ENCODE measurements around the gene LY6G5C. TPM values are rescaled to one million over a fixed set of nuclear protein-coding genes. Genes with fewer than 3 reads are reported as not detected.

The LY6G5C gene
- polyA plus RNA-seq, 1 experiment: 2.0 TPM

DNA sequence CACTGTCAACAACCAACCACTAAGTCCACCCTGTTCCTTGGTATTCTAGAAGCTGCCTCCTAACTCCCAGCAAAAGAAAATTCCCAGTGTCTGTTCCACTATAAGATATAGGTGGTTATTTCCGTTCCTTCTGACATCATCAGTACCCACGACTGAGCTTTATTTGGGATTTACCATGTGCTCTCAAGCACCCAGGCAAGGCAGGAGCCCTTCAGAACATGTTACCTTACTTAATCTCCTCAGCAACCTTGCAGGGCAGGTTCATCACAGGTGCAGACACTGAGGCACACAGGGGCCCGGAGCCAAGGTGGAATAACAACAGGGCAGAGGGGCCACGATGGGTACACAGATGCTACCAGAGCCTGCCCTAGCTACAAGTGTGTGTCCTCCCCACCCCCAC is 11.5 kb upstream of the LY6G5C start:
- ChIA-PET CTCF (interaction anchor here (0.6 kb wide), 1 partner anchor 11 kb away, joined by 3 read pairs; the partner anchor contains the start of gene ABHD16A), POLR2A (no interaction called here)
- Histone ChIP-seq H3K27ac (ENCODE audit: low read depth, low read length) (no peak overlapping the region), H3K4me3 (ENCODE audit: low read depth, low read length) (no peak overlapping the region), H3K27me3 (ENCODE audit: control insufficient read depth, insufficient read depth, low read length) (no peaks in the 10 kb centered on the region), H3K9me3 (ENCODE audit: control insufficient read depth, insufficient read depth, low read length) (no peaks in the 10 kb centered on the region)
- no peak for TF ChIP-seq CTCF (IDR thresholded peaks at IDR 0.05; ENCODE audit: low read depth, low read length)
- no peak for DNase-seq (ENCODE audit: low read depth, low spot score)

- Histone ChIP-seq H3K9me3 (ENCODE audit: control insufficient read depth, insufficient read depth, low read length) (no peaks in the 10 kb centered on the region), H3K4me3 (ENCODE audit: low read depth, low read length) (no peak overlapping the region), H3K27ac (ENCODE audit: low read depth, low read length) (no peak overlapping the region), H3K27me3 (ENCODE audit: control insufficient read depth, insufficient read depth, low read length) (no peaks in the 10 kb centered on the region)
- CTCF ChIA-PET: interaction anchor here (0.6 to 2.4 kb wide), 2 partner anchors 11 to 12 kb away, joined by 3 to 7 read pairs; partner anchors contain the start of genes ABHD16A and LY6G5C
- POLR2A ChIA-PET: no interaction called here
- no peak for TF ChIP-seq CTCF (IDR thresholded peaks at IDR 0.05; ENCODE audit: low read depth, low read length)
- DNase-seq (ENCODE audit: low read depth, low spot score): no peak
These were observed 10.8 kb upstream of the LY6G5C start for GRCh38 chr6:31691564-31692108.

- TF ChIP-seq CTCF (IDR thresholded peaks at IDR 0.05; ENCODE audit: low read depth, low read length): no peak
- Histone ChIP-seq H3K27me3 (ENCODE audit: control insufficient read depth, insufficient read depth, low read length) (no peaks in the 10 kb centered on the region), H3K4me3 (ENCODE audit: low read depth, low read length) (no peak overlapping the region), H3K9me3 (ENCODE audit: control insufficient read depth, insufficient read depth, low read length) (no peaks in the 10 kb centered on the region), H3K27ac (ENCODE audit: low read depth, low read length) (no peak overlapping the region)
- POLR2A ChIA-PET: interaction anchor here (1.2 kb wide), 1 partner anchor 136 kb away, joined by 3 read pairs; the partner anchor contains the start of gene HSPA1B
- no peak for DNase-seq (ENCODE audit: low read depth, low spot score)
- CTCF ChIA-PET: interaction anchor here (0.6 to 2.4 kb wide), 4 partner anchors 9 to 116 kb away, joined by 3 to 7 read pairs (median 4); partner anchors contain the start of genes LSM2, LY6G5B and LY6G5C
These were observed 10.2 kb upstream of the LY6G5C start for GRCh38 chr6:31691078-31691463.

DNA sequence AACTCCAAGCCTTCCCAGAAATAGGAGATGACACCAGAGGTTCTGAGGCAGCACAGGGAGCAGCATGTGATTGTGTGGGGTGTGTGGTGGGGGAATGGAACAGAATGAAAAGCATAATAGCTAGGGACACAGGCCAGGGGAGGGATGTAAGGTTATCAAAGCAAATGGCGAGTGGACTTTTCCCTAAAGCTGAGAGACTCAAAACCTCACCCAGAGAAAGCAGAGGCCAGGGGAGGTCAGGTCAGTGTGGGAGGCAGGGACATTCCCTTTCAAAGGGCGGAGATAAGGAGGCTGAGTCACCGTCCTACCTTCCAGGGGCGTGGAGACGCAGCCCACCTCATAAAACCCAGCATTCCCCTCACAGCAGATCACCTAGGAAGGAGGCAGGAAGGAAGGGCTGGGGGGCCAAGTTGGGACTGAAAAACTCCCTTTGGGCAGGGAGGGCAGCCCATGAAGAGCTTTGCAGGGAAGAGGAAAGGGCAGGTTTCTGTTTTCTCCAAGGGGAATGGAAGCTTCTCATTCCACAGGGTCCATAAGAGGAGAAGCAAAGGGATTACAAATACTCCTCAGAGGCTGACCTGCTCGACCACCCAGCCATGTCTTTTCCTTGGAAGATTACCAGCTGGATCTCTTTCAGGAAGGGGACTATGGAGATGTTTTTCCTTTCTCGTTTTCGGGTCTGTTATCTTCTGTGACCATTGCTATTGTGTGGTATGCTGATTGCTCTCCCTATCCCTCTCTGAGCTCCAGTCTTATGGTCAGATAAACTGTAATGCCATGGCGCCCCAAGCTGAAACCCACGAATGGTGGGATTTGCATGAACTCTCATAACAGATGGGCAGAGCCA is 9.6 kb upstream of the LY6G5C start:
- CTCF ChIA-PET: interaction anchor here (0.6 to 2.4 kb wide), 5 partner anchors 9 to 140 kb away, joined by 3 to 7 read pairs (median 4); partner anchors contain the start of genes LSM2, LY6G5B and LY6G5C
- no peak for DNase-seq (ENCODE audit: low read depth, low spot score)

More for the DNA sequence above, 9.6 kb upstream of the LY6G5C start:
- Histone ChIP-seq H3K27ac (ENCODE audit: low read depth, low read length) (no peak overlapping the region), H3K27me3 (ENCODE audit: control insufficient read depth, insufficient read depth, low read length) (no peaks in the 10 kb centered on the region), H3K9me3 (ENCODE audit: control insufficient read depth, insufficient read depth, low read length) (no peaks in the 10 kb centered on the region), H3K4me3 (ENCODE audit: low read depth, low read length) (no peak overlapping the region)
- POLR2A ChIA-PET: interaction anchor here (1.2 kb wide), 1 partner anchor 137 kb away, joined by 3 read pairs; the partner anchor contains the start of gene HSPA1B
- TF ChIP-seq CTCF (IDR thresholded peaks at IDR 0.05; ENCODE audit: low read depth, low read length): no peak
